IPS DF 19.7 (cell line): ENCODE measurements around the gene AKAP7.
"Not testable (repeated sequence)": the region's sequence is repeated elsewhere in the genome, so short reads cannot be mapped to it uniquely, and the experiment has no call there.

Experiments
- DNase-seq: peaks from one replicate; pipeline ENCODE4 v3.0.0-alpha.2; 2013; ENCODE audit warnings: low read depth, low spot score

The AKAP7 gene

DNA sequence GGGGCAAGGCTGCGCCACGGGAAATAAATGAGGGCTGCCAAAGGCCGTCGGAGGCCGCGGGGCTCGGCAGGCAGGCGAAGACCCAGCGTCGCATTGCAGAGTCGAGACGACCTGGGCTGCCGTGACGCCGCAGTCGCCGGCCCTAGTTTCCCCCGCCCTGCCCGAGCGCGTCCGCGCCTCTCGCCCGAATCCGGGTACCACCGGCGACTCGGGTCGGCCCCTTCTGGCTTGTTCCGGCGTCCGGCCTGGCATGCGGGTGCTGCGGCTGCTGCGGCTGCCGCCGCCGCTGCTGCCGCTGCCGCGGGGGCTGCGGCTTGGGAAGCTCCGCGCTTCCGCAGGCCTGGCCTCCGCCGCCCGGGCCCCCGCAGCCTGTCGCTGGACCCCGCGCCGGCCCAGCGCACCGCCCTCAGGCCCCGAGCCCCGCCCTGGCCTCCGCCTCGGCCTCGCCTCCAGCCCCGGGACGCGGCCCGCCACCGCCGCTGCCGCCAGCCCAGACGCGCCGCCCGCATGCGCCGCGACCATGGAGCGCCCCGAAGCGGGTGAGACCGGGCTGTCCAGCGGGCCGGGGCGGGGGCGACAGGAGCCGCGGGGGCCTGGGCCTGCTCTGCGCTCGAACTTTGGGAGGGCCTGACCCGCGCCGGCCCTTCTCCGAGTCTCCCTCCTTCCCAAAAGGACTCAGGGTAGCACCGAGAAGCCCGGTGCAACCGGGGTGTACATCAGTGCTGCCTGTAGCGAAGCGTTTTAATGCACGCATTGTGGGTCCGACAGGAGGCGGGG, at the start of gene AKAP7:
Gene AKAP7, plus strand, starts transcription at position 224 of the 777 bp plus-strand sequence. Its CDS starts 297 bp downstream, at position 521.
- DNase-seq, result peak; percentile 45

DNA sequence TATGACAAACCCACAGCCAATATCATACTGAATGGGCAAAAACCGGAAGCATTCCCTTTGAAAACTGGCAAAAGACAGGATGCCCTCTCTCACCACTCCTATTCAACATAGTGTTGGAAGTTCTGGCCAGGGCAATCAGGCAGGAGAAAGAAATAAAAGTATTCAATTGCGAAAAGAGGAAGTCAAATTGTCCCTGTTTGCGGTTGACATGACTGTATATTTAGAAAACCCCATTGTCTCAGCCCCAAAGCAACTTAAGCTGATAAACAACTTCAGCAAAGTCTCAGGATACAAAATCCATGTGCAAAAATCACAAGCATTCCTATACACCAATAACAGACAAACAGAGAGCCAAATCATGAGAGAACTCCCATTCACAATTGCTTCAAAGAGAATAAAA, 44.9 kb upstream of the AKAP7 start:
- not testable (repeated sequence) for DNase-seq

DNA sequence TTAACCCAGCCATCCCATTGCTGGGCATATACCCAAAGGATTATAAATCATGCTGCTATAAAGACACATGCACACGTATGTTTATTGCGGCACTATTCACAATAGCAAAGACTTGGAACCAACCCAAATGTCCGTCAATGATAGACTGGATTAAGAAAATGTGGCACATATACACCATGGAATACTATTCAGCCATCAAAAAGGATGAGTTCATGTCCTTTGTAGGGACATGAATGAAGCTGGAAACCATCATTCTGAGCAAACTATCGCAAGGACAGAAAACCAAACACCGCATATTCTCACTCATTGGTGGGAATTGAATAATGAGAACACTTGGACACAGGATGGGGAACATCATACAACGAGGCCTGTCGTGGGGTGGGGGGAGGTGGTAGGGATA, 43.3 kb upstream of the AKAP7 start:
- DNase-seq, result not testable (repeated sequence)

DNA sequence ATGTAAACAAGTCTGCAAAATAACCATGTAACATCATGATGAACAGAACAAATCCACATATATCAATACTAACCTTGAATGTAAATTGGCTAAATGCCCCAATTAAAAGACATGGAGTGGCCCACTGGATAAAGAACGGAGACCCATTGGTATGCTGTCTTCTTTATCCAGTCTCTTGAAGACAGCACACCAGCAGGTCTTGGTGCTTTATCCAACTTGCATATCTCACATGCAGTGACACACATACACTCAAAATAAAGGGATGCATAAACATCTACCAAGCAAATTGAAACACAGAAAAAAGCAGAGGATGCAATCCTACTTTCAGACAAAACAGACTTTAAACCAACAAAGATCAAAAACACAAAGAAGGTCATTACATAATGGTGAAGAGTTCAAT, 41.9 kb upstream of the AKAP7 start:
- DNase-seq, result no peak

DNA sequence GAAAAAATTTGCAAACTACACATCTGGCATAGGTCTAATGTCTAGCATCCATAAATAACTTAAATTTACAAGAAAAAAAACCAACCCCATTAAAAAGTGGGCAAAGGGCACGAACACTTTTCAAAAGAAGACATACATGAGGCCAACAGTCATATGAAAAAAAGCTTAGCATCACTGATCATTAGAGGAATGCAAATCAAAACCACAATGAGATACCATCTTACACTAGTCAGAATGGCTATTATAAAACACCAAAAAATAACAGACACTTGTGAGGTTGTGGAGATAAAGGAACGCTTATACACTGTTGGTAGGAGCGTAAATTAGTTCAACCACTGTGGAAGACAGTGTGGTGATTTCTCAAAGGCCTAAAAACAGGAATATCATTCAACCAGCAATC, 38.5 kb upstream of the AKAP7 start:
- no peak for DNase-seq

DNA sequence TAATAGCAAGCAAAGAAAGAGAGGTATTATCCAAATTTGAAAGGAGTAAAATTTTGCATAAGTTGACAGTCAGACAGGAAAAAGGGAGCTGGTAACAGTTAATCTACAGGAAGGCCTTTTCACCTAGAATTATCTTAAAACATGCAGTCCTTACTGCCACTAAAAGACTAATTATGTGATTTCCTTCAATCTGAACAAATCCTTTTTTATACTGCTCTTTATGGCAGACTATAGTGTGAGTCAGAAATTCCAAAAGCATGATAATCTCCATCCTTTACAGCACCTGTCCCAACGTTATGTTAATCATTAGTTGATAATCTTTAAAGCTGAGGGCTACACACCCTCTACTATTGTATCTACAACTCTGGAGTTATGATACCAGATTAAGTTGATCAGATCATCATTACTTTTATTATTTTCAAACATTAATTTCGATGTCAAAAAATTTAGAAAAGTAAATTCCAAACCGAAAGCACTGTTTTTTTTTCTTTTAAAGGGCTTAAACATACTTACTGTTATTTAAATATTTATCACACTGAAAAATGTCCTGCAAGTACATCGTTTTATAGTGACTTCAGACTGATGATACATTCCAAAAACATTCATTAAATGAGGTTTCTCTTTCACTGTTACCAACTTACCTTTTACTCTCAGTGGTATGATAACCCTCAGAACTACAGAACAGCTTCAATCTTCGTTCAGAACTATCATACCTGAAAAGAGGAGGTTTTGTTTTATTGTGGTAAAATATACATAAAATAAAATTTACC, 33.2 kb upstream of the AKAP7 start:
- DNase-seq, result no peak

DNA sequence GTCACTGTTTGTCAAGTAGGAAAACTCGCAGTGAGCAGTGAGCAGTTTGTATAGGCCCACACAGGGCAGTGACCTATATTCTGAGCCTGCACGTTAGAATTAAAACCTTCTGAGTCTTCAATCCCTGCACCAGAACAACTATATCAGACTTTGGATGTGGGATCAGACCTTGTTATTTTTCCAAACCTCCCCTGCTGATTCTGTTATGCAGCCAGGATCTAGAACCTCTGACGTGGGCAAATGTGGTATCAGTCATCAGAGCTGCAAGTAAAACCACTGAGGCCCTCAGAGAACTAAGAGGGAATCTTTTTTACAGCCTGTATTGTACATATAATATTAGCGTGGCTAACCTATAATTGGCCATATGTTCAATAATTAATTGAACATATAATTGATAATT, 32.0 kb upstream of the AKAP7 start:
- DNase-seq, result no peak

DNA sequence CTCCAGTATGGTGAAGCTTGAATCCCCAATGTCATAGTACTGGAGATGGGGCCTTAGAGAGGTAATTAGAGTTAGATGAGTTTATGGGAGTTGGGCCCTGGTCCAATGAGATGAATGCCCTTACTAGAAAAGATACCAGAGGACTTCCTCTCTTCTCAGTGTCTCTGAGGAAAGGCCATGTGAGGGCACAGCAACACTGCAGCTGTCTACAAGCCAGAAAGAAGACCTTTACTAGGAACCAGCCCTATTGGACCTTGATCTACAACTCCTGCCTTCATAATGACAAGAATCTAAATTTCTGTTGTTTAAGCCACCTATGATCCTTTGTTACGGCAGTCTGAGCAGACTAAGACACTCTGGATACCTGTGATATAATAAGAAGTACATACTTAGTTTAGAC, 31.4 kb upstream of the AKAP7 start:
- no peak for DNase-seq

DNA sequence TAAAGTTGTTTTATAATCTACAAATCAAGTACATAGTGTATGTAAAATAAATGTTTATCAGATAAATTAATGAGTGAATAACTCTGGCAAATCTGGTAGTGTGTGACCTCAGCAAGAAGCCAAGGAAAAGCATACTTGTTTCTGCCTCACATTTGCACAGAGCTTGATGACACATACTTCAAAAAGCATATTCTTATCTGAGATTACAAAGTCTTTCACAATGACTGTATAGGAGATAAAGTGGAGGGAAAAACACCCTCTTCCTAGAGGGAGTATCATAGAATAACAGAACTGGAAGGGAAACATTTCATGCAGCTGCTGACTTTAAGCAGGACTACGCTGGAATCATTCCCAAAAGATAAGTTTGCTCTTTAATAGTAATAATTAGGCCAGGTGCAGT, 28.1 kb upstream of the AKAP7 start:
- no peak for DNase-seq

DNA sequence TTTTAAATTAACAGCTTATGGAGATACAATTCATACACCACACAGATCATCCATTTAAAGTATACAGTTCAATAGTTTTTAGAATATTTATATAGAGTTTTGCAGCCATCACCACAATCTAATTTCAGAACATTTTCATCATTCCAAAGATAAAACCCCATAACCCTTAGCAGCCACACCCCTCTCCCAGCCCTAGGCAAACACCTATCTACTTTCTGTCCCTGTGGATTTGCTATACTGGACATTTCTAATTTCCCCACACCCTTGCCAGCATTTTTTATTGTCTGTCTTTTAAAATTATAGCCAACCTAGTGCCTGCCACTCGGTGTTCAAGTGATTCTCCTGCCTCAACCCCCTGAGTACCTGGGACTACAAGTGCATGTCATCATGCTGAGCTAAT, 23.0 kb upstream of the AKAP7 start:
- DNase-seq, result no peak

DNA sequence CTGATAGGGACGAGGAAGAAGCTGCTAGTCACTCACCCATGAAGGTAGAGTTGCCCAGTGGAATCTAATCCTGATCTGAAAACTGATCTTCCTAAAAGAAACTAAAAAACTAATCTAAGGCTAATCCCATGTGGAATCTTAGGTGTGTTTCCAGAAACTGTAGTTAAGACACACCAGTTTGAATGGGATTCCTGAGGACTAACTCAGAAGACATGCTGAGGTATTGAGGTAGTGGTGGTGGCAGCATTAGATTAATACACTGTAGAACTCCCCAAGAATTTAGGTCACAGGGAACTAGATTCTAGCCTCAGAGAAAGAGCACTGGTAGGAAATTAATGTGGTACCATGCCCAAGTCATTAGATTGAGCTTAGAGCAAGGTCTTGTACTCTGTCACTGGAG, 19.6 kb upstream of the AKAP7 start:
- DNase-seq, result no peak

DNA sequence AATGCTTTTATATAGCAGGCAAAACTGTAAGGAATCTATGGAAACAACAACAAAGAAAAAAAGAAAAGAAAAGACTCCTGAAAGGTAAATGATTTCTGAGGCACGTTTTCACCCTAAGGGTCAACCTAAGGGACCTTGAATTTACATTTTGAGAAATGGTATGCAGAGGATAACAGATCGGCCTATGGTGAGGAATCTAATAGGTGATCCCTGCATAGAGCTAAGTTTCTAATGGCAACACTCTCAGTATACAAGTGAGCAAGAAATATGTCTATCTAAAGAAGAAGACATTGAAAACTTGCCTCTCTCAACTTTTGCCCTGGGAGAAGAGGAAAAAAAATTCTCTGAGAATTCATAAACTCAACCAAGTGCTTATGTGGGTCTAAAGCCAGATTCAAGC, 18.9 kb upstream of the AKAP7 start:
- DNase-seq, result no peak

DNA sequence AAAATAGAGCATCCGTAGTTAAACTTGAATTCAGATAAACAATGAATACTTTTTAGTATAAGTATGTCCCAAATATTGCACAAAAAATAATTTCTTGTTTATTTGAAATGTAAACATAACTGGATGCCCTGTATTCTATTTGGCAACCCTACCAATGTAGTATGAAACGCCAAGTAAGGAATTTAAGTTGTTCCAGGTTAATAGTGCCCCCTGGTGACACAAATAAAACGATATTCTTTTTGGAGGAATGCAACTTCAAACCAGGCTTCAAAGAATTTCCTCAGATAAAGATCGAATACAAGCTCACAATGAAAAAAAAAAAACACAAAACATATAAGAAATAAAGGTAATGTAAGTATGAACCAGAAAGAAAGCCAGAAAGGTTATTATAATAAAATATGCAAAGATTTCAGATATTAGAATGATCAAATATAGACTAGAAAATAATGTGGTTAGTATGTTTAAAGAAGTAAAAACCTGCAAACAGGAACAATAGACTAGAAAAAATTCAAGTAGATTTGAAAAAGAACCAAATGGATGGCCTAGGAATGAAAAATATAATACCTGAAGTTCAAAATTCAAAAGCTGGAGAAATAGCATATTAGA, 18.4 kb upstream of the AKAP7 start:
- DNase-seq, result no peak

DNA sequence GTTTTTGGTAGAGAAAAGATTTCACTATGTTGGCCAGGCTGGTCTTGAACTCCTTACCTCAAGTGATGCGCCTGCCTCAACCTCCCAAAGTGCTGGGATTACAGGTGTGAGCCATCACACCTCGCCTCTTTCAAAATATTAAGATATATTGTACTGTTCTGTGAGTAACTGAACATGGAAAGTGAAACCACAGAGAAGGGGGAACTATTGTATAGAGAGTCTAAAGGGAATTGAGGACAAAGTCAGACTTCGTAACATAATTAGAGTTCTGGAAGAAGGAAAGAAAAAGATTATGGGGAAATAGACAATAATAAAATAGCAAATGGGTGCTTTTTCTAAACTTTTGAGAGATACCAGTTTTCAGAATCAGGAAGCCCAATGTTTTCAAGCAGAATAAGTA, 17.4 kb upstream of the AKAP7 start:
- DNase-seq, result no peak

DNA sequence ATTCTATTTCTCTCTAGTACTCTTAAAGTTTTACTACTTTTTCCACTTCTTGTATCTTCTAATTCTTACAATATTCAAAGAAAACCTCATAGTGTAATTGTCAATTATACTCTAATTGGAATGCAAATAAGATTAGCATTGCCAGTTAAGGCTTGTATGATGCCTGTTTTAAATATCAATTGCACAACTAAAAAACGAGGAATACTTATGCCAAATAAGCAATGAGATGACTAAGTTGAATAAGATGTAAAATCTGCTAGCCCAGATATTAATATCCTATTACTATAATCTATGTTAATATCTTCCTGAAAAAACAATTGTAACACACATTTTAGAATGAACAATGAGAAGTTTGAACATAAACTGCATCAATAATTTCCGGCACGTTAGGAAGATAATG, 13.3 kb upstream of the AKAP7 start:
- no peak for DNase-seq

DNA sequence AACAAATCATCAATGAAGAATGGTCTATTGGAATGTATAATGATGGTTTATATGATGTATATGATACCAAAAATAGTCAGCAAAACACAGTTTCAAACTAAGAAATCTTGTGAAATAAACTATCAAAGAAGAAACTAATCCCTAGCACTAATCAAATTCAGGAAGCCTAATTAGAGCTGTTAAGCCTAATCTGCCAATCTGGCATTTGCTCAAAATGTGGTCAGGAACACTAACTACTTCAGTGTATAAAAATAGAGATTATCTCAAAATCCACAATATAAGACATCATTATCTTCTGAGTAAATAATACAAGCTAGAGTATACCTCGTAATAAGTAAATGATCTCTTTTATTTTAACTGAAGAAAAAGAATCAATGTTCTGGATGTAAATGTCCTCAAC, 12.8 kb upstream of the AKAP7 start:
- DNase-seq, result no peak

DNA sequence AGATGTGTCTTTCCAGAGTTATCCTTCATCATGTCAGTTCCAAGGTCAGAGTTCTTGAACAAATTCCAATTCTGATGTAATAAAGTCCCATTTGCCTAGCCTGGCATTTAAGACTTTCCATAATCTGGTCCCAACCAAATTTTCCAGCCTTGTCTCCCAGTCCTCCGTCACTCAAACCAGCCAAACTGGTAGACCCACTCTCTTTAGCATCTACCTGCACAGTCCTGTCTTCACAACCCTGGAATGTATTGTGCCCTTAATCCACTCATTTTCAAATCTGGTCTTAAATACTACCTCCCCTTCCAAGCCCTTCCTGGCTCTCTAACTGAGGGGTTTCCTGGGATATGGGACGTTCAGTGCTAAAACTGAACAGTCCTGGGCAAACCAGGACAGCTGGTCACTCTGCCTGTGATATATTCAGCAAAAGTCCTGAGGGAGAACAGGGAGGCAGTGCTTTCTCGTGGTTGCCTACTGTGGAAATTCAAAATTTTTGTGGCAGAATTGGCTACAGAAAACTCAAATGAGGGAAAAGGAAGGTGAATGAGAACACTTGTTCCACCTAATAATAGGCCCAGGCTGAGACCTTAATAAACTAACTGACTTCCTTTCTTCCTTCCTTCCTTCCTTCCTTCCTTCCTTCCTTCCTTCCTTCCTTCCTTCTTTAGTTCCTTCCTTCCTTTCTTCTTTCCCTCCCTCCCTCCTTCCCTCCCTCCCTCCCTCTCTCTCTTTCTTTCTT, 10.8 kb upstream of the AKAP7 start:
- no peak for DNase-seq

DNA sequence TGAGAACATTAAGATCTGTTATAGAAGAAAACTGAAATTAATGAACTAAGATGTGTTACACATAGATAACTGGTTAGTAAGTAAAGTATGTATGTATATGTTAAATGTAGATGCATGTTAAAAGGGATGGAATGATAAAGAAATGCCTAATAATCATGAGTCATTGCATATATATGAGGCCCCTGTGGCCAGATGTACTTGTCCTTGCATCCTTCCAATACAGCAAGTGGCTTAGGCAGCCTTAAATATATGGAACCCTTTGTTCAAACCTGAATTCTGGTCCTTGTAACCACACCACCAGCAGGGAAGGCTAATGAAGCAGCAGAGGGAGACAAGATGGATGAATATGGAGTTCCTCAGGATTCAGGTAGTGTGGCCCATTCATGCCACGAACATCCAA, 9.8 kb upstream of the AKAP7 start:
- no peak for DNase-seq

DNA sequence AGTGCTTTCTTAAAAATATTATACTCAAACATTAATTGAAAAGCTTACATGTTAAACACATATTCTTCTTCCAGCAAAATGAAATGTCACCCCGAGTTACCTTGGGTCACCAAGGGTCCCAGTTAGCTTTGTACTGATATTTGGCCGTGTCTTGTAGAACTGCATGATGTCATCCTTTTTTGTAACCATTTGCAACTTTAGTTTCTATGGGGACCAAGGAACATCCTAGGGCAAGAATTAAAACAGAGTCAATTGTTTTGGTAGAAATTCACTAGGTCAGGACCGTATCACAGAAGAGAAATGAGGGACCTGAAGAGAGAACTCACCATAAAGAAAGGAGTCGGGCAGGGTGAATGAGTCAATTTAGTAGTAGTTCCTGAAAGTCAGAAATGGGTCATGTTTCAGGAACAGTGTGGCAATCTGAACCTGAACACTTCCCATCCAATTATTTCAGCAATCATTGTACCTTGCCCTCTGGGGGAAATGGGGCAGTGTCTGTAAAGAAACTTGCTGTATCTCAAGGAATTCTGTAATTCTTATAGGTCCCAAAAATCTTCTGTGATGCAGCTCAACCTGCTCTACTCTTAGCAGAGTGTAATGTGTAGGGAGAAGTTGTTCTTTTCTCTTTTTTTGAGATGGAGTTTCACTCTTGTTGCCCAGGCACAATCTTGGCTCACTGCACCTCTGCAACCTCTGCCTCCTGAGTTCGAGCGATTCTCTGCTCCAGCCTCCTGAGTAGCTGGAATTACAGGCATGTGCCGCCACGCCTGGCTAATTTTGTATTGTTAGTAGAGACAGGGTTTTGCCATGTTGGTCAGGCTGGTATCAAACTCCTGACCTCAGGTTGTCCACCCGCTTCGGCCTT, 5.3 kb upstream of the AKAP7 start:
- DNase-seq, result no peak

DNA sequence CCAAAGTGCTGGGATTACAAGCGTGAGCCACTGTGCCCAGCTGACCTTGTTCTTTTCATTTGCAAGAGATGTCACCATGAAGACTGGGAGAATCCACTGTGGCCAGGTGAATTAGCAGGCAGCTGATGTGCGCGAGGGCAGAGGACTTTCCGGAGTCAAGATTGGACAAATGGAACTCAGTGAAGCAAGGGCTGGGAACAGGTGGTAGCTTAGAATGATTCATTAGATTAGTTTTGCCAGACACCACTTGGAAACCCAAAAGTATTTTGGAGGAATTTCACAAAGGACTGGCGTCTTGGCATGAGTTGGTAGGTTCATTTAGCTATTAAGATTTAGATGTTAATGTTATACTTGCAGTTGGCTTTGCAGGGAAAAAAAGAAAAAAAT, 4.7 kb upstream of the AKAP7 start:
- no peak for DNase-seq

DNA sequence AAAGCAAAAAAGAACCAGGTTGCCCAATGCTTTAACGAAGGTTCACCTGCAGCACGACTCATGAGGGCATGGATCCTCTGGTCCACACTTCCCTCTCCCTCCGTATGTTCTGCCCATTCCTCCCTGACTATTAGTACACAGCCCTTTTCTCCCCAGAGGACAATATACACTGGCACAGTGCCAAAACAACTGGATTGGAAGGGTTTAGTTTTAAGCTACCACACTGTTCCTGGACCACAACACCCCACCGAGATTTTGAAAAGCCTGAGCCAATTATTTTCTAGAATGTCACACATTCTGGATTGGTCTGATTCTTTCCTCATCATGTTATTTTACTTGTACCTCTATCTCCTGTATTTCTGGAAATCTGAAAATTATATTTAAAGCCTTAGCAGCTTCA, 2.9 kb upstream of the AKAP7 start:
- no peak for DNase-seq
